WTC11 (cell line): ENCODE results near the gene RGS12.

ENCODE experiments used
- CBFB ChIP-seq: sonication (generic); formaldehyde crosslinking; IDR thresholded peaks from 2 replicates; pipeline ENCODE4 v1.8.1; 2022; ENCODE audit warnings: mild to moderate bottlenecking, low read depth, missing genetic modification reagents
- CTCF ChIP-seq: fragments of 200-600 bp; IDR thresholded peaks from 2 replicates; pipeline ENCODE4 v1.8.0; 2022; ENCODE audit warnings: antibody characterized with exemption

- TF ChIP-seq CBFB (CRISPR knock-in tag) (no peak), CTCF (no peak)
These were observed 21.7 kb upstream of the RGS12 start for GRCh38 chr4:3271131-3271530.
